NT2/D1 (cell line): ENCODE measurements around the gene DAD1.
A peak's percentile ranks its signal among the peaks of the same experiment; 100 is the strongest.

Experiments
- DNase-seq: peaks from one replicate; pipeline ENCODE4 v3.0.0-alpha.2; 2011; ENCODE audit warnings: low read depth, low spot score
- H3K27me3 ChIP-seq: 2 replicates; pipeline ENCODE4 v1.6.0; 2011; ENCODE audit warnings: mild to moderate bottlenecking; ENCODE audit not compliant: insufficient read length, insufficient read depth
- H3K36me3 ChIP-seq: 2 replicates; pipeline ENCODE4 v1.6.1; 2011; ENCODE audit warnings: mild to moderate bottlenecking, low read length, mixed read lengths; ENCODE audit not compliant: insufficient read depth, insufficient read length
- H3K4me1 ChIP-seq: 2 replicates; pipeline ENCODE4 v1.5.1; 2011; ENCODE audit not compliant: insufficient read depth, insufficient read length
- H3K4me3 ChIP-seq: 2 replicates; pipeline ENCODE4 v1.5.1; 2011; ENCODE audit warnings: low read depth; ENCODE audit not compliant: insufficient read length
- H3K9ac ChIP-seq: 2 replicates; pipeline ENCODE4 v1.6.0; 2011; ENCODE audit warnings: low read depth; ENCODE audit not compliant: insufficient read length
- H3K9me3 ChIP-seq: 2 replicates; pipeline ENCODE4 v1.5.1; 2011; ENCODE audit warnings: mild to moderate bottlenecking, low read length; ENCODE audit not compliant: insufficient read depth
- SUZ12 ChIP-seq: IDR thresholded peaks from 2 replicates; pipeline ENCODE4 v1.6.1; 2011; ENCODE audit not compliant: insufficient read length, insufficient read depth; ENCODE audit errors: extremely low read depth
- YY1 ChIP-seq: IDR thresholded peaks from 2 replicates; pipeline ENCODE4 v1.6.1; 2011; ENCODE audit not compliant: insufficient read length, insufficient read depth
- ZNF274 ChIP-seq: IDR thresholded peaks from 2 replicates; pipeline ENCODE4 v1.6.1; 2011; ENCODE audit warnings: mild to moderate bottlenecking, low read depth, low read length

The DAD1 gene

GRCh38 chr14:22607291-22607690, 18.3 kb upstream of the DAD1 start:
- Histone ChIP-seq H3K9me3 (no peaks in the 10 kb centered on the region), H3K4me3 (no peak overlapping the region), H3K9ac (no peak overlapping the region), H3K36me3 (peaks cover 86% of the 10 kb centered on the region), H3K27me3 (no peaks in the 10 kb centered on the region), H3K4me1 (no peaks in the 10 kb centered on the region)
- TF ChIP-seq SUZ12 = no peak
- TF ChIP-seq YY1 = no peak
- no peak for TF ChIP-seq ZNF274
- no peak for DNase-seq

GRCh38 chr14:22606380-22606779, 17.4 kb upstream of the DAD1 start:
- H3K27me3 ChIP-seq = no peaks in the 10 kb centered on the region
- no peaks in the 10 kb centered on the region for H3K4me1 ChIP-seq
- no peak overlapping the region for H3K9ac ChIP-seq
- no peak overlapping the region for H3K4me3 ChIP-seq
- no peak for TF ChIP-seq ZNF274
- no peak for TF ChIP-seq YY1
- no peak for TF ChIP-seq SUZ12
- peaks cover 89% of the 10 kb centered on the region for H3K36me3 ChIP-seq
- no peaks in the 10 kb centered on the region for H3K9me3 ChIP-seq
- no peak for DNase-seq

GRCh38 chr14:22602862-22603261, 13.8 kb upstream of the DAD1 start:
- H3K27me3 ChIP-seq = no peaks in the 10 kb centered on the region
- no peak overlapping the region for H3K4me3 ChIP-seq
- no peaks in the 10 kb centered on the region for H3K9me3 ChIP-seq
- DNase-seq = no peak
- peaks cover 65% of the 10 kb centered on the region for H3K36me3 ChIP-seq
- H3K9ac ChIP-seq = no peak overlapping the region
- H3K4me1 ChIP-seq = no peaks in the 10 kb centered on the region
- no peak for TF ChIP-seq SUZ12
- TF ChIP-seq YY1 = no peak
- TF ChIP-seq ZNF274 = no peak

- Histone ChIP-seq H3K4me3 (no peak overlapping the region), H3K27me3 (no peaks in the 10 kb centered on the region), H3K4me1 (peaks cover 2% of the 10 kb centered on the region), H3K9ac (no peak overlapping the region), H3K9me3 (no peaks in the 10 kb centered on the region), H3K36me3 (peaks cover 56% of the 10 kb centered on the region)
- DNase-seq = no peak
- TF ChIP-seq ZNF274 = no peak
- TF ChIP-seq YY1 = no peak
- no peak for TF ChIP-seq SUZ12
These were observed 13.0 kb upstream of the DAD1 start for GRCh38 chr14:22601996-22602395.

- H3K36me3 ChIP-seq = peaks cover 54% of the 10 kb centered on the region
- no peaks in the 10 kb centered on the region for H3K27me3 ChIP-seq
- no peak for DNase-seq
- peaks cover 2% of the 10 kb centered on the region for H3K4me1 ChIP-seq
- TF ChIP-seq ZNF274 = no peak
- no peak for TF ChIP-seq YY1
- no peak for TF ChIP-seq SUZ12
- H3K9ac ChIP-seq = no peak overlapping the region
- H3K9me3 ChIP-seq = no peaks in the 10 kb centered on the region
- no peak overlapping the region for H3K4me3 ChIP-seq
These were observed 12.4 kb upstream of the DAD1 start for GRCh38 chr14:22601456-22601855.

GRCh38 chr14:22600027-22600426, 11.0 kb upstream of the DAD1 start:
- no peak for DNase-seq
- TF ChIP-seq YY1 = no peak
- TF ChIP-seq ZNF274 = no peak
- no peak for TF ChIP-seq SUZ12
- no peaks in the 10 kb centered on the region for H3K27me3 ChIP-seq
- H3K9ac ChIP-seq = no peak overlapping the region
- H3K4me1 ChIP-seq = peaks cover 2% of the 10 kb centered on the region
- peaks cover 40% of the 10 kb centered on the region for H3K36me3 ChIP-seq
- no peak overlapping the region for H3K4me3 ChIP-seq
- no peaks in the 10 kb centered on the region for H3K9me3 ChIP-seq

- Histone ChIP-seq H3K27me3 (no peaks in the 10 kb centered on the region), H3K36me3 (peaks cover 33% of the 10 kb centered on the region), H3K4me1 (peaks cover 2% of the 10 kb centered on the region), H3K9me3 (no peaks in the 10 kb centered on the region), H3K9ac (no peak overlapping the region), H3K4me3 (peak overlapping the region; percentile 84)
- TF ChIP-seq YY1 (no peak), ZNF274 (no peak), SUZ12 (no peak)
- DNase-seq = no peak
These were observed 10.3 kb upstream of the DAD1 start for GRCh38 chr14:22599349-22599748.

- Histone ChIP-seq H3K36me3 (peaks cover 31% of the 10 kb centered on the region), H3K27me3 (no peaks in the 10 kb centered on the region), H3K9ac (peak overlapping the region; percentile 90), H3K9me3 (no peaks in the 10 kb centered on the region), H3K4me1 (peaks cover 2% of the 10 kb centered on the region), H3K4me3 (peak overlapping the region; percentile 84)
- no peak for DNase-seq
- TF ChIP-seq ZNF274 (no peak), SUZ12 (no peak), YY1 (no peak)
These were observed 9.8 kb upstream of the DAD1 start for GRCh38 chr14:22598896-22599244.
